ENCODE data around the gene GPR39.

Gene GPR39

GRCh38 chr2:132573444-132574007, 156.9 kb downstream of the GPR39 start:
- no peak for DNase-seq

DNA sequence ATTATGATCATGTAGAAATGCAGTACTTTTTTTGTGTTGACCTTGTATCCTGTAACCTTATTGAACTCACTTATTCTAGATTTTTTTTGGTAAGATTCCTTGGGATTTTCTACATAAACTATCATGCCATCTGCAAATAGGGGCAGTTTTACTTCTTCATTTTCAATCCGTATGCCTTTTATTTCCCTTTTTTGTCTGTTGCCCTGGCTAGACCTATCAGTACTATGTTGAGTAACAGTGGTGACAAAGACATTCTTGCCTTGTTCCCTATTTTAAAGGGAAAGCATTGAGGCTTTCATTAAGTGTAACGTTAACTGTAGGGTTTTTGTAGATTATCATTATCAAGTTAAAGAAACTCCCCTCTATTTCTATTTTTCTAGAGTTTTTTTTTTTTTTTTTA, 161.1 kb downstream of the GPR39 start:
- DNase-seq: no peak

DNA sequence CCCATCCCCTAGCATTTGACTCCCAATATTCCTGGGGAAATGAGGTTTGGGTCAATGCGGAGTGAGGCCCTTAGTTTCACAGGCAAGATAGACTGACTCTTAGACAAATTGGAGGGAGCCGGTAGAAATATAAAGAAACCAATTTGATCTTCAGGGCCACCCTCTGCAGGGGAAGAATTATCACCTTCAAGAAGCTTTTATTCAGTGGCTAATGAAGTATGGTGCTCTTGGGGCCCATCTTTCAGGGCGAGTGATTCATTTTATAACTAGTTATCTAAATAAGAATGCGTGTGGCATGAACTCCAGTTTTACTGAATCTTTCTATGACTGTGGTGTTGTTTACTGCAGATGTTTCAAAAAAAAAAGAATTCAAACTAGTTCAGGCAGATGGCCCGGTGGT, 165.0 kb downstream of the GPR39 start:
- no peak for DNase-seq

- DNase-seq: no peak
Measured at GRCh38 chr2:132581991-132582738, 165.6 kb downstream of the GPR39 start.

DNA sequence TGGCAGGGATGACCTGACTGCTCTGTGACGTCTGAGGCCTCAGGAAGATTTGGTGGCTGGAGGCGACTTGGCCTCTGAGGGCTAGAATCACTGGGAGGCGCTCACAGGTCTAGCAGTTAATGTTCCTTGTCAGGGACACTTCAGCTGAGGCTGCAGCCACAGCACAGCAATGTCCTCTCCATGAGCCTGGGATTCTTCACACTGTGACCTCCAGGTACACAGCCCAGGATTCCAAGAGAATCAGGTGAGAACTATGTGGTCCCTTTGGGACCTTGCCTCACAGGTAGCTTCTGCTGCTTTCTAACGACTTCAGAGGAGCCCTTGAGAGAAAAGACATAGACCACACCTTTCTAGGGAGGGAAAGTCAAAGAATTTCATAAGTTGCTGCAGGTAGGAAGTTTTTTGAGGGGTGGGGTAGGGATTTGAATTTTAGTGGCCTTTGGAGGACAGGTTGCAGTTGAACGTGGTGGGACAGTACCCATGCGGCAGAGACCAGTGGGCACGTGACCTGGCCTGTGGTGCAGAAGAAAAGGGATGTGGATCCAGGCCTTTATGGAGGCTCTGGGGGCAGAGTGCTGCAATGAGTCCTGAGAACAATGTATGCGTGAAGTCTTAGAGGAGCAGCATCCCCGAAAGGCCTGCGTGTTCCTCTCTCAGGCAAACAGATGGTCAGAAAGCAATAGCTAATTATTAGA, 167.2 kb downstream of the GPR39 start:
- DNase-seq: no peak

DNA sequence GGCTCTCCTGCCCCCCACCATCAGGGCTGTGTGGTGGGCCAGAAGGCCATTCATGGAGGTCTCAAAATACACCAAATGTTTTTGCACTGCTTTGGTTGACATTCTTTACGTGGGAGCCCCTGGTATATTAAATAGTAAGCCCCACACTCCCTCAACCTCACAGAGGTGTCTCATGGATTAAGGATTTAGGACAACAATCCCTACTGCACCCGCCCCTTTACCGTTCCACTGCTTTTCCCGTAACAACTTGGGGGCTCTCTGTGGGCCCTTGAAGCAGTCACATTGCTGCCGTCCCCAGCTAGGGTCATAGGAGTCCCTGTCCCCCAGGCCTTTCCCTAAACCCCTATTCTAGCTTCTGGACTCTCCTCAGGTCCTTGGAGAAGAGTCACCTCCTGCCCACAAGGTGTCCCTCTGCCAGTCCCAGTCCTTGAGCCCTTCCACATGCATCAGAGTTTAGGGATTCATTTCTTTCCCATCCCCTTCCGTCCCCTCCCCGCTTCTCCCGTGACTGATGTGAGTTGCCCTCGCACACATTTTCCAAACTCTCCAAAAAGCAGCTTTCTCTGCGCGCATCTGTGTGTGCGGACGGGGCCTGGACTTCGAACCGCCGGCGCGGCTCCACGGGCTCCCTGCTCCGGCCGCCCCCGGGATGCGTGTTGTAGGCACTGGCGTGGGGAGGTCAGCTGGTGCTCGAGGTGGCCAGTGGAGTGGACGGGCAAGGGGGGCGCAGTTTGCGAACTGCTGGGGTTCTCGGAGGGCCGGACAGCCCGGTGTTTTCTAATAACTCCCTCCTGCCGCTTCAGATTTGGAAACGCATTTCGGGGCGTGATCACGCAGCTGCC, 168.6 kb downstream of the GPR39 start:
- DNase-seq: no peak

GRCh38 chr2:132586101-132586511, 169.5 kb downstream of the GPR39 start:
- no peak for DNase-seq

DNA sequence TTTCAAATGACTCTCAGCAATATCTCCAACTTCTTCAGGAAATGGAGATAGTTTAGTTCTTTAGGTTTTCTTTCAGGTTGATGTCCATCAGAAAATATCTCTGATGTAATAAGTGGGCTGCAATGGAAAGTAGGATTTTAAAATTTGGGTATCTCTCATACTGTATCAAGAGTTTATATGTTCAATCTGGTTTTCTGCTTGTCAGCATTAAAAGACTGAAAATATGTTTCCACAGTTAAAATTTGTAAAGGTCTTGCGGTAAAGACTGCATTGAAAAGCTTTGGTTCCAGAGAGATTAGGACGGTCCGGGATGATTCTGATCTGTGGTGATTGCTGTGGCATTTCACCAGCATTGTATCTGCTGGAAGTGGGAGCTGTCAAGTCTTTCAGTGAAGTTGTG, 170.2 kb downstream of the GPR39 start:
- DNase-seq: no peak

GRCh38 chr2:132588576-132588975, 172.0 kb downstream of the GPR39 start:
- DNase-seq: no peak

GRCh38 chr2:132589111-132589830, 172.7 kb downstream of the GPR39 start:
- no peak for DNase-seq

DNA sequence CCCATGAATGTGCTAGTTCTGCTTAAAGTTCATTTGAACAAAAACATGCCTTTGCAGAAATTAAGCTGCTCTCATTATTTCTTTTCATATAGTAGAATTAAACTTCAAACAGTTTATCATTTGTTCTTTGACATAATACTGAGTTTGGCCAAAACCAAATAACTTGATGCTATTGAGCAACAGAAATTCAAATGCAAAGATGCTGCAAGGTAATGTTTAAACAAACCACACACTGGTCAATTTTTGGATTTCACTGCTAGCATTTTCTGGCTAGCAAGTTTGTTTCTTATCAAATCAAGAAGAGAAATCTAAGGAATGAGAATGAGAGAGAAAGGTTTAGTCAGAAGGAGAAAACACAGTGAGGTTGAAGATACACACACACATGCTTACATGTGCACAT, 173.4 kb downstream of the GPR39 start:
- DNase-seq: no peak

- DNase-seq: no peak
Measured at GRCh38 chr2:132593171-132593570, 176.6 kb downstream of the GPR39 start.

- no peak for DNase-seq
Measured at GRCh38 chr2:132595186-132595585, 178.6 kb downstream of the GPR39 start.

DNA sequence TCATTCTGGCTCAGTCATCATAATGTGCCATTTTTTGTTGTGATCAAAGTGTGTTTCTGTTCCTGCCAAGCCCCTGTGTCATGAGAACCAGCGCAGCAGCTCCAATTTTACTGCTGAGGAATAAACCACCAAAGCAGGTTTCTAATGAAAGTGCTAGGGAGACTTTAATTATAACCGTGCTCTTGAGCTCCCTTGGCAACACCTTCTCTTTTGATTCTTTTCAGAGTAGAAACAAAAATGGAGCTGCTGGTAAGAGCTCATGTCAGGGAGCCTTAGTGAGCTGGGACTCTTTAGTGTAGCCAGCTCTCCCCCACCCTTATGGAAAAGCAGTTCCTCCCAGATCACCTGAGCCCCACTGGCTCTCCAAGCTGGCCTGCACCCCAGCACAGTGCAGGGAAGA, 179.1 kb downstream of the GPR39 start:
- no peak for DNase-seq

DNA sequence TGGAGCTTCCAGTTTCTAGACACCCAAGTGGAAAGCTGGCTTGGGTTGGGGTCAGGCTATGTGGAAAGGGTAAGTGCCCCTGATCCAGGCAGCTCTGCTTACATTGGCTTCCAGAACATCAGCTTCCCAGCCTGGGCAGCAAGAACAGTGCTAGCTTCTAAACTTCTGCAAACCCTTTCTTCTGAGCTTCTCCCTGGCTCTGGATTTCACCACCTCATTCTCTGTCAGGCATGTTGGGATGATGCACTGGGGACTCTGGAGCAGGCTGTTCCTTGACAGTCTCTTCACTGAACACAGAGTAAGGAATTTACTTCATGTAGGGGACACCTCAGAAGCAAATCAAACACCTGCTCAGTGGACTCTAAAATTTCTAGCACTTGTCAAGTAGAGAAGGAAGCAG, 180.6 kb downstream of the GPR39 start:
- no peak for DNase-seq

DNA sequence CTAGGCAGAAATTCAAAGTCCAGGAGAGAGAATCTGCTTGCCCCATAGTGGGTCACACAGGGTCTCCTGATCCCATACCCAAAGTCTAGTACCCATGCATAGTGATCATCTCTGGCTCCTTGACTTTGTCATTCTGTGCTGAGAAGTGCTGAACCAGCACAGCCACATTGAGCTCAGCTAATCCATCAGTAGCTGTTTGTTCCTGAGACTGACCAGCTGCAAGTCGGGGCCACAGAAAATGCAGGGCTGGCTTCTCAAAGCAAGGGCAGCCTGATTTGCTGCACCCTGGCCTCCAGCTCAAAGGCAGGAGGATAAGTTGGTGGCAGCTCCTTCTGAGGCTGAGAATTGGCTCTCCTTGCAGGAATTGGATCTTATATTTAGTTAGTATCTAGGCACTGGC, 181.2 kb downstream of the GPR39 start:
- DNase-seq: no peak

DNA sequence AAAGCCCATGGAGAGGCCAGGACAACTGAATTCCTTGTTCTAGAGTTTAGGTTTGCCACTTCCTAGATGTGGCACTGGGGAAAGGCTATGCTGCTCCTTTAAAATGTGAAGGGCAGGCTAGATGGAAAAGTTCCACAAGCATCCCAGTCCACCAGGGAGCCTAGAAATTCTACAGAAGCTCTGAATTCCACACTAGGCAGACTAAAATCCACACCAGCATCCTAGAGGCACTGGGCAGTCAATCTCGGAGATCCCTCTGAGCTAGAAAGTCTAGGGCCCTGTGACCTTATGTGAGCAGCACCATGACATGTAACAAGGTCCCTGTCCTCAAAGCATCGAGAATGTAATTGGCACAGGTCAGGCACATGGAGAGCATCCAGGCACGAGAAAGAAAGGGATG, 181.9 kb downstream of the GPR39 start:
- DNase-seq: no peak

- DNase-seq: no peak
Measured at GRCh38 chr2:132599556-132599955, 183.0 kb downstream of the GPR39 start.

GRCh38 chr2:132604561-132604960, 188.0 kb downstream of the GPR39 start:
- DNase-seq: no peak

- DNase-seq: no peak
Measured at GRCh38 chr2:132605236-132606180, 188.9 kb downstream of the GPR39 start.

GRCh38 chr2:132606649-132607048, 190.0 kb downstream of the GPR39 start:
- no peak for DNase-seq

Measured in activated CD8-positive, alpha-beta memory T cell treated with anti-CD3 and anti-CD28 coated beads, Interleukin-2, amount 50 U/mL, for 48 hours (primary cell).